ENCODE data around the gene RGS6.

GRCh38 chr14:72452774-72453173 lies 520.5 kb downstream of the RGS6 start:
- no peak for TF ChIP-seq CTCF (IDR thresholded peaks at IDR 0.05)
- no peak for TF ChIP-seq POLR2AphosphoS5 (IDR thresholded peaks at IDR 0.05)
